Lung (tissue), 12 donors: ENCODE measurements around the gene LACTBL1. TPM values are rescaled to one million over a fixed set of nuclear protein-coding genes. Genes with fewer than 3 reads are reported as not detected.
A peak's percentile ranks its signal among the peaks of the same experiment; 100 is the strongest.

Experiments
- ATAC-seq: fragments of 200-7000 bp; cut with Tn5 transposase; one replicate; pipeline ENCODE4 v1.9.1; 2020; ENCODE audit warnings: moderate number of reproducible peaks; ENCODE audit not compliant: insufficient read depth, low FRiP score
- DNase-seq, 3 donors: peaks; one replicate each; pipeline ENCODE4 v3.0.0-alpha.2; 2013 to 2017
- H3K27ac ChIP-seq, 2 donors: one replicate each; pipeline ENCODE4 v1.5.1; 2013; ENCODE audit warnings: mild to moderate bottlenecking in 2 of 2, moderate library complexity in 2 of 2, control low read depth in 1 of 2, inconsistent platforms in 1 of 2, low read depth in 1 of 2, low read length in 1 of 2
- H3K27me3 ChIP-seq, 3 donors: one replicate each; pipeline ENCODE4 v1.5.1; 2013; ENCODE audit warnings: low read length in 2 of 3; ENCODE audit not compliant: control insufficient read depth in 3 of 3, insufficient read depth in 3 of 3
- H3K36me3 ChIP-seq, 4 donors: one replicate each; pipeline ENCODE4 v1.5.1; 2013; ENCODE audit warnings: low read length in 4 of 4, mild to moderate bottlenecking in 1 of 4, moderate library complexity in 1 of 4; ENCODE audit not compliant: control insufficient read depth in 4 of 4, insufficient read depth in 4 of 4
- H3K4me1 ChIP-seq, 5 donors: one replicate each; pipeline ENCODE4 v1.5.1; 2013; ENCODE audit warnings: low read length in 5 of 5, mild to moderate bottlenecking in 2 of 5, moderate library complexity in 1 of 5; ENCODE audit not compliant: control insufficient read depth in 5 of 5, insufficient read depth in 5 of 5
- H3K4me3 ChIP-seq: one replicate; pipeline ENCODE4 v1.5.1; 2013; ENCODE audit warnings: mild to moderate bottlenecking, control low read depth, moderate library complexity
- H3K9ac ChIP-seq, 2 donors: one replicate each; pipeline ENCODE4 v1.5.1; 2013; ENCODE audit warnings: low read length in 2 of 2, control low read depth in 1 of 2; ENCODE audit not compliant: insufficient read depth in 1 of 2
- H3K9me3 ChIP-seq, 4 donors: one replicate each; pipeline ENCODE4 v1.5.1; 2013; ENCODE audit warnings: low read length in 3 of 4, mild to moderate bottlenecking in 1 of 4, moderate library complexity in 1 of 4; ENCODE audit not compliant: control insufficient read depth in 4 of 4, insufficient read depth in 3 of 4
- WGBS, 2 donors: extraction: QIAGEN DNeasy Blood & Tissue Kit; methylation state at CpG; one replicate each; pipeline ENCODE4 v1.1.7; 2013; 5-methylcytosine and 5-hydroxymethylcytosine counted together
- polyA plus RNA-seq, 2 donors: library from polyadenylated mRNA; stranded (reverse); fragments of 200-250 nt; gene quantifications; one replicate each; pipeline ENCODE4 v1.2.1, GENCODE V29; 2013
- total RNA-seq, 2 donors: library from RNA; depleted of rRNA in 1 of 2; stranded (reverse); fragments of >200 nt in 1 of 2; gene quantifications; one replicate each; pipeline ENCODE4 v1.2.1, GENCODE V29; 2014 to 2021
- TF ChIP-seq, protein P1 (sequence below): IDR thresholded peaks from 2 replicates; pipeline ENCODE4 v1.5.1; 2012; ENCODE audit warnings: mild to moderate bottlenecking; ENCODE audit errors: control extremely low read depth, extremely low read depth
- donor health status: control.
- donor health status: control.
- donor health status: Bipolar disorder and iron deficiency.
- donor health status: healthy.
- donor health status: DM: yes; HTN: yes; CAD: no.

The LACTBL1 gene
- total and polyA plus RNA-seq, 4 donors = not detected

DNA sequence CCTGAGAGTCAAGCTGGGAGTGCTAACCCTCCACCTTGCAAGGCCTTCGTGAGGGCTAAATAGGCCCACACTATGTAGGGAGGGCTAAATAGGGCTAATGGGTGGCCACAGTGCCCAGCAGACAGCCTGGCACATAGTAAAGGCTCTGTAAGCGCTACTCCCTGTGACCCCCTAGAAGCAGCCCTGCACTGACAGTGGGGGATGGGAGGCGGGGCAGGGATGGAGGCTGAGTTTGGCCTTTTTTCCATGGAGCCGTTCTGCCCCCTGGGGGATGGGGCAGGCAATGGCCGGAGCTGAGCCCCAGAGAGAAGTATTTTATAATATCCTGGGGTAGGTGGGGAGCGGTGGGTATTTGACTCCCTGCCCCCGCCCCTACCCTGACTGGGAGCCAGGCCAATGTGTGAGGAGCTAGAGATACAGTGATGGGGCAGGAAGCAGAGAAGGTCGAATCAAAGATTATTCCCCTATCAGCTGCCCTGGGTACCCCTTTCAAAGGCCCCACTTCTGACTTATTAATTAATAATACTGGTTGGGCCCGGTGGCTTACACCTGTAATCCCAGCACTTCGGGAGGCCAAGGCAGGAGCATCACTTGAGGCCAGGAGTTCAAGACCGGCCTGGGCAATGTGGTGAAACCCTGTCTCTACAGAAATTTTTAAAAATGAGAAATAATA is 42.3 kb downstream of the LACTBL1 start:
- H3K27ac ChIP-seq = no peak overlapping the region
- 40 to 45% methylated on average over 11 of the region's 11 CpGs for WGBS, 2 donors
- no peaks in the 10 kb centered on the region for H3K27me3 ChIP-seq
- DNase-seq = peak; percentile 32 to 61 (median 36)
- no peak for ATAC-seq
- no peaks in the 10 kb centered on the region for H3K36me3 ChIP-seq
- TF ChIP-seq, protein P1, sequence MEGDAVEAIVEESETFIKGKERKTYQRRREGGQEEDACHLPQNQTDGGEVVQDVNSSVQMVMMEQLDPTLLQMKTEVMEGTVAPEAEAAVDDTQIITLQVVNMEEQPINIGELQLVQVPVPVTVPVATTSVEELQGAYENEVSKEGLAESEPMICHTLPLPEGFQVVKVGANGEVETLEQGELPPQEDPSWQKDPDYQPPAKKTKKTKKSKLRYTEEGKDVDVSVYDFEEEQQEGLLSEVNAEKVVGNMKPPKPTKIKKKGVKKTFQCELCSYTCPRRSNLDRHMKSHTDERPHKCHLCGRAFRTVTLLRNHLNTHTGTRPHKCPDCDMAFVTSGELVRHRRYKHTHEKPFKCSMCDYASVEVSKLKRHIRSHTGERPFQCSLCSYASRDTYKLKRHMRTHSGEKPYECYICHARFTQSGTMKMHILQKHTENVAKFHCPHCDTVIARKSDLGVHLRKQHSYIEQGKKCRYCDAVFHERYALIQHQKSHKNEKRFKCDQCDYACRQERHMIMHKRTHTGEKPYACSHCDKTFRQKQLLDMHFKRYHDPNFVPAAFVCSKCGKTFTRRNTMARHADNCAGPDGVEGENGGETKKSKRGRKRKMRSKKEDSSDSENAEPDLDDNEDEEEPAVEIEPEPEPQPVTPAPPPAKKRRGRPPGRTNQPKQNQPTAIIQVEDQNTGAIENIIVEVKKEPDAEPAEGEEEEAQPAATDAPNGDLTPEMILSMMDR = peak; percentile 24
- peaks cover 0 to 7% (median under 1%) of the 10 kb centered on the region in 4 donors for H3K9me3 ChIP-seq
- H3K4me3 ChIP-seq = no peak overlapping the region
- no peak overlapping the region for H3K9ac ChIP-seq
- no peaks in the 10 kb centered on the region for H3K4me1 ChIP-seq

DNA sequence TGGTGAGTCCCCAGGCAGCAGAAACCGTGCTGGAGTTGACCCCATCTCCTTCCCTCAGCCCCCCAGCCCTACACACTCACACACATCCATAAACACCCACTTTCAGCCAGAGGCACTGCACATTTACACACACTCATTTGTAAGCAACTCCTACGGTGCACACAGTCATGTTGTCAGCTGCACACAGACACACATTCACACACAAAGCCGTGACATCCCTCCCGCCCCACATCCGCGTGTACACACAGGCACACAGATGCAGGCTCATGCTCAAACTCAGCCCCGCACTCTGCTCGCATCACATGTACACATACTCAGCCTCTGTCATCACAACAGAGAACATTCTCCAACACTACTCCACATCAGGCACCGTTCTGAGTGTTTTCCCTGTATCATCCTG is 47.6 kb downstream of the LACTBL1 start:
- DNase-seq (peak in 1 of 3 donors; percentile 13), ATAC-seq (no peak)
- TF ChIP-seq, protein P1 = no peak
- no peak overlapping the region for H3K27ac ChIP-seq
- H3K4me1 ChIP-seq = peaks cover 0 to 2% (median 0%) of the 10 kb centered on the region in 5 donors
- H3K36me3 ChIP-seq = no peaks in the 10 kb centered on the region
- no peak overlapping the region for H3K4me3 ChIP-seq
- peaks cover 0 to under 1% (median 0%) of the 10 kb centered on the region in 4 donors for H3K9me3 ChIP-seq
- no peaks in the 10 kb centered on the region for H3K27me3 ChIP-seq
- no peak overlapping the region for H3K9ac ChIP-seq
- 66 to 84% methylated on average over 9 of the region's 9 CpGs for WGBS, 2 donors

DNA sequence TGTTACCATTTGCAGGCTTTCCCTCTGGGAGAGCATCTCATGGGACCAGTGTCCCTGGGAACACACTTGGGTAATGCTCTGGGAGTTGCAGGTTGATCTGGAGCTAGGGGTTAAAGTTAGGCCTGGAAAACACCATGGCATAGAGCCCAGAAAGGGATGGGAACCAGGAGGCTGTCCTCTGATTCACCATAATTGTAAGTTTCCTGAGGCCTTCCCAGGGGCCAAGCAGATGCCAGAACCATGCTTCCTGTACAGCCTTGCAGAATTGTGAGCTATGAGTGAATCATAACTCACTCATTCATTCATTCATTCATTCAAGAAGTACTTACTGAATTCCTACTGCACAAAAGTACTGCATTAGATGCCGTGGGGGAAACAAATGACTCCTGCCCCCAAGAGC is 50.0 kb downstream of the LACTBL1 start:
- TF ChIP-seq, protein P1 = no peak
- peaks cover 0 to 2% (median 0%) of the 10 kb centered on the region in 5 donors for H3K4me1 ChIP-seq
- no peak for DNase-seq

More for the DNA sequence above, 50.0 kb downstream of the LACTBL1 start:
- Histone ChIP-seq H3K9me3 (no peaks in the 10 kb centered on the region), H3K36me3 (no peaks in the 10 kb centered on the region), H3K27ac (no peak overlapping the region), H3K9ac (no peak overlapping the region), H3K4me3 (no peak overlapping the region), H3K27me3 (no peaks in the 10 kb centered on the region)
- ATAC-seq = no peak
- 92 to 95% methylated on average over 1 of the region's 1 CpG for WGBS, 2 donors
